ENCODE results near the gene TTYH1.

Gene TTYH1

DNA sequence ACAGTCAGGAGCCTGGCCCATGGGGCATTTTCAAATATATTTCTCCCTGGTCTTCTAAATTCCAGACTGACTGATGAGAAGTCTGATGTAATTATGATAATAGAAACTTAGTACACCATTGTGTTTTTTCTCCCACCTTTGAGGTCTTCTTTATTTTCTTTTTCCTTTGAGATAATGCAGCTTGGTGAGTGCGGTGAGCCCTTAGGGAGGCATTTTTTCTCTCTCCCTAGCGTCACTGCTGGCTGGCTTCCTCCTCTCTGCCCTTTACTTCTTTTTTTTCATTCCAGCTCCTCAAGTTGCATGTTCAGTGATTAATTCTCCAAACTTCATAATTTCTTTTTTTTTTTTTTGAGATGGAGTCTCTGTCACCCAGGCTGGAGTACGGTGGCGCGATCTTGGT is 70.6 kb downstream of the TTYH1 start:
- no peak for DNase-seq
